HG02973 (cell line): Measurements from ENCODE around the gene SH3PXD2B.

Experiments
- ATAC-seq: cut with Tn5 transposase; IDR thresholded peaks from one replicate; pipeline ENCODE4 v1.9.1; 2021; ENCODE audit warnings: moderate library complexity; ENCODE audit not compliant: unreplicated experiment

SH3PXD2B gene

GRCh38 chr5:172453986-172454357, 353 bp downstream of the SH3PXD2B start:
- ATAC-seq, result no peak

DNA sequence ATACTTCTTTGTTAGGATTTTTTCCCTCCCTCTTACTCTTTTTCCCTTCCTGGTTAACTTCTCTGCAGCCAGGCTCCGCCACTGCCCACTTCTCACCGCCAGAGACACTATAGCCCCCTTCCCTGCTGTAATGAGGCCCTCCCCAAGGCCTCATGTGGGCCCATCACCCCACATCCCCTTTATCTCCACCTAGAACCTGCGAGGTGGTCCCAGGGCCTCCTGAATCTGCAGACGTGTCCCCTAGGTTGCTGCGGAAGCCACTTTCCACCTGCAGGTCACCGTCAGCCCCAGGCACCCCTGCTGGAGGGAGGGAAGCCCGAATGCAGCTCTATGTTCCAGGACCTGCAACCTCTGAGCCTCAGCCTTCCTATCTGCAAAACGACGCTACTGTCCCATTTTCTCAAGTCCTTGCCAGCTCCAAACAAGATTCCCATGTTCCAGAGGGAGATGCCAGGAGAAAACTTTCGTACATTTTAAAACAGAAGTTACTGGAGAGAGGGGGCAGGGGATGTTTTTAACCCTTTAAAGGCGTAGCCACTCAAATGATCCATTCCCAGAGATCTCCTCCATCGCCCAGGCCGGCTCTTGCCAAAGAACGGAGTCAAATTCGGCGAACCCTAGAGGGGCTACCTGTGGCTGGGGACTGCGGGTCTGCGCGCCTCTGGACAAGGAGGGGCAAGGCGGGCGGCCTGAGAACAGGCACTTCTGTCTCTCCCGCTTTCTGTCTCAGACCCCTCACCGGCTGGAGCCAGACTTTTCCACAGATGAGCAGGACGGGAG, 929 bp downstream of the SH3PXD2B start:
- ATAC-seq, result no peak

DNA sequence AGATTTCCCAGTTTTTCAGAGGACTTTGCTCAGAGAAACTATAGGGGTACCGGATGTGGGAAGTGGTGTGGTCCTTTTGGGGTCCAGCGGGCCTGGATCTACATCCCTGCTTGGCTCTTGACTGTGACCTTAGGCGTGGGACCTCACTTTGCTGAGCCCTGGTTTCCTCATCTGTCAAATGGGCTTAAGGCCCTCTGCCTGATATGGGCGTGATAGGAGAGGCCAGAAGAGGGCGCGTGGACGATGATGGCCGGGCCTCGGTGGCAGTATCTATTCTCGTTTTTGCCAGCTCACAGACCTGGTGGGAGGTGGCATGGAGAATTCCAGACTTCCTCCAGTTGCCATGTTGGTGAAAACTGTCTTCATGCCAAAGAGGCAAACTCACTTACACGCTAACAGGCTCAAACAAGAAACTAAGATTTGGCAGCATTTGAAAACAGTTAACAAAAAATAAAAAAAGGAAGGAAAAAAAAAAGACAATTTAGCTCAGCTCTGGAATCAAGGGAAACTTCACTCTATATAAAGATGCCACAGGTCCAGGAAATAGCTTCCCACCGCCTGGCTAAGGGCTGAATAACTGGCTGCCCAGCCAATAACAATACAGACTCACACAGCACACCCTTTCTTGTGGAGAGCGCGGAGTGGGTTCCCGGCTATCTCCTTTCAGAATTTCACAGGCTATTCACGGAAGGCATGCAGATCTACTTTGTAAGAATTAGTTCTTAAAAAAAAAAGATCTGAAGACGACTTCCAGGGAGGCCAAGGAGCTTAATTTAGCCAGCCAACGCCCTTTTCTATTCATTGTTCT, 1.7 kb downstream of the SH3PXD2B start:
- ATAC-seq, result no peak

DNA sequence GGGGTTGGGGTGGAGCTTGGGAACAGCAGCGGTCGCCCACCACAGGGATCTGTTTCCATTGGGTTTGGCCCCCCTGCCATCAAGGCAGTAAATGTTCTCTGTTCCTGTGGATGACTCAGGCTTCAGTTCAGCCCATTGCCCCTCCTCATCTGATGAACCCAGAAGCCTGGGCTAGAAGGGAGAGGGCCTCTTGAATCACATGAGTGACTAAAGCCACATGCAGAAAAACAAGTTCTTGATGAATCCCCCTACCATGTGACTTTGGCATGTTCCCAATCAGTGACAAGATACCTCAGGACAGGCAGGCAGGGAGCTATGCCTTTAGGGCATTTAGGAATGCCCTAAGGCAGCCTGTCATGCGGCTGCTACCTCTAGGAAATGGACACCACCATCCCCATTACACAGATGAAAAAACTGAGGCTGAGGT, 2.5 kb downstream of the SH3PXD2B start:
- no peak for ATAC-seq

DNA sequence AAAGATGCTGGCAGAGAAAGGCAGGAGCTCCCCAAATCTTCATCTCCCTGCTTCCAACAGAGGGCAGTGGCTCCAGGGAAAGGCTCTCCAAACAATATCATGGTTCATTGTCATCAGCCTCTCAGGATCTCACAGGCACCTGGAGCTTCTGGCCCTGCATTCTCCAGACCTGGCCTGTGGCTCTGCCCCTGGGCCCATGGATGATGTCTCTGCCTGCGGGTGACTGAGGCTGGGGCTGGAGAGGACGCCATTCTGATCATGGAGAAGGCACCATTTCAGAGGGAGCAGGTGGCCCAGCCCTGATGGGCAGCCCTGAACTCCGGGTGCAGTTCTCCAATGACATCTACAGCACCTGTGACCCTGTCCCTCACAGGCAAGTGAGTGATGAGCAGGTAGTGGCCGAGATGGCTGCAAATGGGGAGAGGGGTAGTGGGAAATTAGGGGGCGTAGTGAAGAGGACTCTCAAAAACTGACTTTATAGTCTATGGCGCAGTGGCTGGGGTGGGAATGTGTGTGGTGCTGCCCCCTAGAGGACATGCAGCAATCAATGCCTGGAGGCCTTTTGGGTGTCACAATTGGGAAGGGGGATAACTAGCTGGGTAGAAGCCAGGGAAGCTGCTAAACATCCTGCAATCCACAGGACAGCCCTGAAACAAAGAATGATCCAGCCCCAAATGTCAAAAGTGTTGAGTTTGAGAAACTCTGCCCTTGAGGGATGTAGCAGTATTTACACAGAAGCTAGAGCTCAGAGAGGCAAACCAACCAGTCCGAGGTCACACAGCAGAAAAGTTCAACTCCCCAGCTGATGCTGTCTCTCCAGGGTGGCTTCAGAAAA, 3.2 kb downstream of the SH3PXD2B start:
- no peak for ATAC-seq

- ATAC-seq, result no peak
Measured at GRCh38 chr5:172450453-172450852, 3.9 kb downstream of the SH3PXD2B start.

DNA sequence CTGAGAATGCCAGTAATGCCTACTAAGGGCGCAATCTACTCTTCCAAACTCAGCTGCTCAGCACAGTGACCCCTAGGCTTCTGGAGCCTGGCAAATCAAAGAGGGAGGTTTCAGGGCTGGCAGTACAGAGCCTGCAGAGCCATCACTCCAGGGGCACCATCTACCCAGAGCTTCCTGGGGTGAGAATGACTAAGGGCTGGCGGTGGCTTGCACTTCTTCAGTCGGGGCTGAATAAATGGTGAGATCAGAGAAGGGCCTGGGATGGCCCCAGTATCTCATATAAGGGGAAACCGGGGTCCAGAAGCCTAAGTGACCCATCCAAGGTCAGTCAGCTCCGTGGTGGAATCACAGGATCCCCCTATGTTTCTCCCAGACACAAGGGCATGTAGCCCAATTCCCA, 5.3 kb downstream of the SH3PXD2B start:
- no peak for ATAC-seq

GRCh38 chr5:172447646-172448365, 6.5 kb downstream of the SH3PXD2B start:
- ATAC-seq, result no peak

- no peak for ATAC-seq
Measured at GRCh38 chr5:172446336-172447051, 7.8 kb downstream of the SH3PXD2B start.

DNA sequence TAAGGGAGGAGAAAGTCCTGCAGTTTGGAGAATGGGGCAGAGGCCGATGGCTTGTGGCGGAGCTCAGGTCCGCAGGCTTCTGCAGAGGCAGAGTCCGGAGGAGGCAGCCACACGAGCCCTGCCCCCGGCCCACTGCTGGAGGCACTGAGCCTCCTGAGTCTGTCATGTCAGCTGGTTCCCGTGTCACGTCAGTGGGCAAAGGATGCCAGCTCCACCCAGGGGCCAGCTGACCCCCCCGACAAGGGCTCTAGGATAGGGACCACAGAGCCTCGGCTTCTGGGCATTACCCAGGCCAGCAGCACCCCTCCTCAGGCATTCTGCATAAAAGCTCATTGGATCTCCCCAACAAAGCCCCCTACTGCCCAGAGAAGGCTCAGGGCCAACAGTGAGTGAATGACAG, 8.5 kb downstream of the SH3PXD2B start:
- no peak for ATAC-seq

- no peak for ATAC-seq
Measured at GRCh38 chr5:172444626-172445365, 9.5 kb downstream of the SH3PXD2B start.

- no peak for ATAC-seq
Measured at GRCh38 chr5:172444110-172444510, 10.2 kb downstream of the SH3PXD2B start.

DNA sequence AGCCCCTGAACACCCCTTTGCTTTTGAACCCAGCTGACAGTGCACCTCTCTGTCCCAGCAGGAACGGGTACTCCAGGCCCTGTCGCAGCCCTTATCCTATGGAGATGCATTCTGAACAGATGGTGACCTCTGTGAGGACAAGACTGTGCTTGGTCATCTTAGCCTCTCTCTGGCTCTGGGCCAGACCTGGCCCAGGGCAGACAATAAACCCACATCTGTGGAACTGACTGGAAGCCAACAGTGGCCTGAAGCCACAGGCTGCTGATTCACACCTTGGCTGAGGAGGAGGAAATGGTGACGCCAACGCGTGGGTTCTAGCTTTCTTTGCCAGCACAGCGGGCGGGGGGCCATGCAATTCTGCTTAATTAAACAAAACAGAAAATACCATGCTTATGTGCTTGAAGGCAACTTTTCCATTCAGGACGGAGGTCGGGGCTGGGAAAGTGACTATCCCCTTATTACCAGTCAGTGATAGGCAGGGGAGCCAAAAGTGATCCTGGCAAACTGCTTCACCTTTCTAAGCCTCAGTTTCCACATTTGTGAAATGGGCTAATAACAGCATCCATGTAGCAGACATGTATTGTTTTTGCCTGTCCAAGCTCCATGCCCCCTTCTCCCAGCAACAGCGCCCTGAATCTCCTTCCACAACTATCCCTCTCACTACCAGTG, 10.8 kb downstream of the SH3PXD2B start:
- ATAC-seq, result no peak

DNA sequence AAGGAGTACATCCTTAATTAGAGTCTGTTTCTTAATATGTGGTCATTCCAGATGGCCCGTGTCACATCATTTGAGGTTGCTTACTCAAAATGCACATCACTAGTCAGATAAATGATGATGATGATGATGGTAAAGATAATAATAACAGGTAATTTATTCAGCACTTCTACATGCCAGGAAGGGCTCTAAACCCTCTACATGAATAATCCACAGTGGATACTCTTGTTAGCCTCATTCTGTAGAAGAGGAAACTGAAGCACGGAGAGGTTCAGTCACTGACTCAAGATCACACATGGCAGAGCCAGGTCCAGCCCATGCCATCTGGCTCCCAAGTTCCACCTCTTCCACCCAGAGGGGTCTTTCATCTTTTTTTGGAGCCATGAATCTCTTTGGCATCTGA, 11.7 kb downstream of the SH3PXD2B start:
- no peak for ATAC-seq

DNA sequence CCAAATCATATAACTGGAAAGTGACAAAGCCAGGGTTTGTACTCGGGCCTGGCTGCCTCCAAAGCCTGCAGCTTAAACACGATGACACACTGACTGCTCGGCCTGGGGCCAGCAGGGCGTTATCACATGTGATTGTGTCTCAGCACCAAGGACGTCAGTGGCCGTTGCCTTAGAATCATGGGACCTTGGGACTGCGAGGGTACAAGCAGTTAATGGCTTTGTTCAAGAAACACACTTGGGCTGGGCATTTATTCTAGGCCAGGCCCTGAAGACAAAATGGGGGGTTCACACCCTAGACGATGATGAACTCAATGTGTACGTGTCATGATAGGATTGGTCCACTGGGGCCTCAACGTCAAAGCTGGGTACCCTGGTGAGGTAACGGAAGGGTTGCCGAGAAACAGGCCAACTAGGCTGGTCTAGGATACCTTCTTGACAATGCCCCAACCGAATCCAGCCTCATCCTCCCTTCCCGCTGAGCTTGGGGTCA, 13.0 kb downstream of the SH3PXD2B start:
- no peak for ATAC-seq

GRCh38 chr5:172440486-172440885, 13.8 kb downstream of the SH3PXD2B start:
- no peak for ATAC-seq

DNA sequence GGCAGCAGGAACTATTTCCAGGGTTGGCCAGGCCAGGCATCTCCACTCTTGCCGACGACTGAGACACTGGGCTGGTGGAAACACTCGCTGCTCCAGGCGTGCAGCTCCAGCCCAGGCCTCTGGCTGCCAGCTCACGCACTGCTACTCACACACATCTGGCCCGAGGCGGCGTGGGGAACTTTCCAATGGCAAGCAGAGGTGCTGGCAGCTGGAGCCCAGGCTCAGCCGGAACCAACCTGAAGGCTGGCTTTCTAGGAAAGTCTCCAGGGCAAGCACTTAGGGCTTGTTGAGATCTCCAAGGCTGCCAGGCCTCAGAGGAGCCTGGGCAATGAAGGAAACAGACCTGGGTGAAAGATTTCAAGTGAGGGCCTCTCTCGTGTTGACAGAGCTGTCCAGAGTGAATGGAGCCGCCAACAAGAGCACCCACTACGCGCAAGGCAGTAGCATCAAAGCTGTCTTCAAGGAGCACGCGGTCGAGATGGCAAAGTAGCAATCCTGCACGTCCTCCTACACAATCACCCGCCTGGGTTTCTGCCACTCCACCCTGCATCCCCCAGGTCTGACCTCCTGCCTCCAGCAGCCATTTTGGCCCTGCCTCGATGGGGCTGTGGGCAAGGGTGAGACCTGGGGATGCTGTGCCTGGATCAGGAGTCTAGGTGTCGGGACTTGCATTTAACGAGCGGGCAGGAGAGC, 14.4 kb downstream of the SH3PXD2B start:
- no peak for ATAC-seq

DNA sequence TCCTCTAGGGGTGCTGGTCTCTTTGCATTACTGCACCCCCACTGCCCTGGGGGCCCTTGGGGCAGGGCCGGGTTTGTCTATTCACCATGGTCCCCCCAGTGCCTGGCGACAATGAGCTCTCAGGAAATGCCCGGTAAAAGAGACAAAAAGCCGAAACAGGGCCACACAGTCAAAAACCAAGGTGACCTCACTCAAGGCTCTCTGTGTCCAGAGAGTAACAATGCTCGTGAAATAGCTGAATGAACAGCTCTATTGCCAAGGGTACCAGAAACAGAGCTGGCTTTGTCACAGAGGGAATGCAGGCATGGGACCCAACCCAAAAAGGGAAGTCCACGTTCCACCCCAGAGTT, 16.0 kb downstream of the SH3PXD2B start:
- ATAC-seq, result no peak
